ENCODE data around the gene RAPGEF1.

RAPGEF1 gene

DNA sequence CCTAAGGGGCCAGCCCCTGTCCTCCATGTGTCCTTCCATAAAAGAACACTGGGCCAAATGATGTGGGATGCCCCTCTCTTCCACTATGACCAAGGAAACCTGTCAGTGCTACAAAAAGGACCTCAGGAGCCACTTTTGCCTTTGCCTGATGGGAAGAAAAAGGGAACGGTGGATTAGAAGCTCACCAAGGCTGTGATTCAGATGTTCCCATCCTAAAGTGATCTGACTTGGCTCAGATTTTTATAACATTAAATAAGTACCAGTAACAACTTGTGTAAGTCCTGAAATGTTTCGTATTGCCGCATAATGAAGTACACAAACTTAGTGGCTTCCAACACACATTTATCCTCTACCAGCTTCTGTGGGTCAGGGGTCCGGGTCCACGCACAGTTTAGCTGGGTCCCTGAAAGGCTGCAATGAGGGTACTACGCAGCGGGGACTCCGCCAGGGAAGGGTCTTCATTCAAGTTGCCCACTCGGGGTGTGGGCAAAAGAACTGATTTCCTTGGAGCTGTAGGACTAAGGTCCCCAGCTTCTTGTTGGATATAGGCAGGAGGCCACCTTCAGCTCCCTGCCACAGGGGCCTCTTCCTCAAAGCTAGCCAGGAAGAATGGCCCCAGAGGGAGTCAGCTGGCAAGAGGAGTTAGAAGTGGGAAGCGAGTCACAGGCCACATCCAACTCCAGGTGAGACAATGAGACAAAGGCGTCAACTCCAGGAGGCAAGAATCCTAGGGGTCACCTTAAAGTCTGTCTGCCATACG, 60.4 kb downstream of the RAPGEF1 start:
- H3K4me3 ChIP-seq (ENCODE audit: low read depth, low read length): no peak overlapping the region
- in situ Hi-C loops (cut with HindIII; ENCODE audit: low sequenced_read_pairs): no loop called here
- TF ChIP-seq, protein P1, sequence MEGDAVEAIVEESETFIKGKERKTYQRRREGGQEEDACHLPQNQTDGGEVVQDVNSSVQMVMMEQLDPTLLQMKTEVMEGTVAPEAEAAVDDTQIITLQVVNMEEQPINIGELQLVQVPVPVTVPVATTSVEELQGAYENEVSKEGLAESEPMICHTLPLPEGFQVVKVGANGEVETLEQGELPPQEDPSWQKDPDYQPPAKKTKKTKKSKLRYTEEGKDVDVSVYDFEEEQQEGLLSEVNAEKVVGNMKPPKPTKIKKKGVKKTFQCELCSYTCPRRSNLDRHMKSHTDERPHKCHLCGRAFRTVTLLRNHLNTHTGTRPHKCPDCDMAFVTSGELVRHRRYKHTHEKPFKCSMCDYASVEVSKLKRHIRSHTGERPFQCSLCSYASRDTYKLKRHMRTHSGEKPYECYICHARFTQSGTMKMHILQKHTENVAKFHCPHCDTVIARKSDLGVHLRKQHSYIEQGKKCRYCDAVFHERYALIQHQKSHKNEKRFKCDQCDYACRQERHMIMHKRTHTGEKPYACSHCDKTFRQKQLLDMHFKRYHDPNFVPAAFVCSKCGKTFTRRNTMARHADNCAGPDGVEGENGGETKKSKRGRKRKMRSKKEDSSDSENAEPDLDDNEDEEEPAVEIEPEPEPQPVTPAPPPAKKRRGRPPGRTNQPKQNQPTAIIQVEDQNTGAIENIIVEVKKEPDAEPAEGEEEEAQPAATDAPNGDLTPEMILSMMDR (IDR thresholded peaks at IDR 0.05; ENCODE audit: low read depth, low read length, missing control alignments): no peak
- DNase-seq (ENCODE audit: low read depth): no peak

DNA sequence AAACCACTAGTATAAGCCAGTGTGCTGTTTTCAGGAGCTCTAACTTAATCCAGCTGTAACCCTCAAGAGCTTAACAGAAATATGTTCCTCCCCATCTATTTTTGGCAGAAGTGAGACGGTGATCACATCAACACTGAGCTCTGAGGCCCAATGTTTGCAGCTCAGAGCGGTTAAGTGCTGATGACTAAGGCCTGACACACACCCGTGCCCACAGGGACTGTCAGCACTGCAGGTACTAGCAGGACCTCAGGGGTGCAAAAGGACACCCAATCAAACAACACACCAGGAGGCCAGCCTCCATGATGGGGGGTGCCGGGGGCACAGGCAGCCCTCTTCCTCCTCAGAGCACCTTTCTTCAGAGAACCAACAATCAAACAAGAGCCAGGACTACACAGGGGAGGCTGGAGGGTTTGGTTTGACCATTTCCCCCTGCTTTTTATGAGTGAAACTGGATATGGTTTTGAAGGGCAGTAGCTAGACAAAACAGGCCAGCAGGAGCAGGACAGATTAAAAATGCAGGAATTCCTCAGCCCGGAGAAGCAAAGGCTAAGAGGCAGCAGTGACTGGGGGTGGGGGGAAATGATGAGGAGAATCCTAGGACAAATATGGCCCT, 61.3 kb downstream of the RAPGEF1 start:
- H3K4me3 ChIP-seq (ENCODE audit: low read depth, low read length): peak overlapping the region; percentile 5
- in situ Hi-C loops (cut with HindIII; ENCODE audit: low sequenced_read_pairs): no loop called here
- TF ChIP-seq, protein P1 (IDR thresholded peaks at IDR 0.05; ENCODE audit: low read depth, low read length, missing control alignments): no peak
- peak; percentile 91 for DNase-seq (ENCODE audit: low read depth)

DNA sequence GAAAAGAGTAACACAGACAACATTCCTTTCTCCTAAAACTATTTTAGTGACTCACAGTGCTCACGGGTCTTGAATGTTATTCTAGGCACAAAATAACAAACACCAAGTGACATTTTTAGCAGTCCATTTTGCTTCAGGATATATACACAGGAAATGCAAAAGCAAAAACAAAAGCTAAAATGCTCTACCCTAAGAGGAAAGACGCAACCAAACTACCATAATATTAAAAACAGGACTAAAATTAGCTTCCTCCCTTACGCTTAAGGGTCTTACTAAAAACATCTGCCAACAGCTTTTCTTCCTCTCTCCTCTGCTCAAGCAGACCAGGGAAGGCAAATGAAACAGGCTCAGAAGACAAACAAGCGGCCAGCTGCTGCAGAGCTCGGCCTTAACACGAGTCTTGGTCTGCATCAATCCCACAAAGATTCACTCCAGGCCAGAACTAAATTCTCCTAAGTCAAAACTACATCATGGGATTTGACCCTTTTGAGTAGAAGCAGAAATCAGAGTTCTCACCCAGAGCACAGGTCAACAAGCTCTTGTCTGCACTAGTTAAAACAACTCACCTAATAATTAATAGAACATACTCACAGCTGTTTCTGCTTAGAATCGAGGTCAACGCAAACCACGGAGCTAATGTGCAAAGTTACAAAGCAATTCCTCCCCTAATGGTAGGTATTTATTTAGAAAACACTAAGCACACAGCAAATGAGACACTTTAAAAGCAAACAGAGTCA, 62.3 kb downstream of the RAPGEF1 start:
- in situ Hi-C loops (cut with HindIII; ENCODE audit: low sequenced_read_pairs): no loop called here
- TF ChIP-seq, protein P1 (IDR thresholded peaks at IDR 0.05; ENCODE audit: low read depth, low read length, missing control alignments): no peak
- no peak for DNase-seq (ENCODE audit: low read depth)
- H3K4me3 ChIP-seq (ENCODE audit: low read depth, low read length): no peak overlapping the region

DNA sequence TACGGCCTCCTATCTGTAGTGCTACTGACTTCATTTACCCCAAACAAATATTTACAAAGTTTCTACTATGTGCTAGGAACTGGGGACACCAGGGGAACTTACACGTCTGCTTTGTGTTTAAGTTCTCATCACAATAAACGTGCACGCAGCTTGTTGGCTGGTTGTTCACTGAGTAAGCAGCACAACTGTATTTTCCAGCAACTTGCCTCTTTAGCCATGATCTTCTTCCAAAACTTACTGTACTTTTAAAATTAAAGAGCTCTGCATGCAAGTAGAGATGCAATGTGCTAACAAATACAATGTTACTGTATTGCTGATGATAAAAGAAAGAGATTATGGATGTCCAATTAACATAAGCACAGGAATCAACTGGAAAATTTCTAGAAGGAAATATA, 62.8 kb downstream of the RAPGEF1 start:
- in situ Hi-C loops (cut with HindIII; ENCODE audit: low sequenced_read_pairs): no loop called here
- TF ChIP-seq, protein P1 (IDR thresholded peaks at IDR 0.05; ENCODE audit: low read depth, low read length, missing control alignments): no peak
- DNase-seq (ENCODE audit: low read depth): no peak
- H3K4me3 ChIP-seq (ENCODE audit: low read depth, low read length): no peak overlapping the region

DNA sequence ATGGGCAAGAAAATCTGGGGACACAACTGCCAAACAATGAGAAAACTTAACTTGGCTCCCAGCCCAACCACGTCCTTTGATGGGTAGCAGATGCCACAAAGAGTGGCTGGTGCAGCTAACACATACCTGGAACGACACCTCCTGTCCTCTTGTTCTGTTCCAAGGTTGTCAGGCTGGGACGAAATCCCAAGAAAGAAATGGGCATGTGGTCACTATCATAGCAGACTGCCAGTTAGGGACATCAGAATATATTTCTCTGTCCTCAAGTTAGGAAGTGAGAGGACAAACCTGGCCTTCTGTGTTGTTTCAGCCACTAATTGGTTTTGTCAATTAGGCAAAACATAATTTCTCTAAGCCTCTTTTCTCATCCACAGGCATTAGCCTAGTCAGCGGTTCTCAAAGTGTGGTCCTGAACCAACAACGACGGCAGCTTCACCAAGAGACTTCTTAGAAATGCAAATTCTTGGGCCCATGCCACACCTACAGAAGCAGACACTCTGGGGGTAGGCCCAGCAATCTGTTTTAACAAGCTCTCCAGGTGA, 63.4 kb downstream of the RAPGEF1 start:
- in situ Hi-C loops (cut with HindIII; ENCODE audit: low sequenced_read_pairs): no loop called here
- H3K4me3 ChIP-seq (ENCODE audit: low read depth, low read length): no peak overlapping the region
- TF ChIP-seq, protein P1 (IDR thresholded peaks at IDR 0.05; ENCODE audit: low read depth, low read length, missing control alignments): no peak
- no peak for DNase-seq (ENCODE audit: low read depth)

DNA sequence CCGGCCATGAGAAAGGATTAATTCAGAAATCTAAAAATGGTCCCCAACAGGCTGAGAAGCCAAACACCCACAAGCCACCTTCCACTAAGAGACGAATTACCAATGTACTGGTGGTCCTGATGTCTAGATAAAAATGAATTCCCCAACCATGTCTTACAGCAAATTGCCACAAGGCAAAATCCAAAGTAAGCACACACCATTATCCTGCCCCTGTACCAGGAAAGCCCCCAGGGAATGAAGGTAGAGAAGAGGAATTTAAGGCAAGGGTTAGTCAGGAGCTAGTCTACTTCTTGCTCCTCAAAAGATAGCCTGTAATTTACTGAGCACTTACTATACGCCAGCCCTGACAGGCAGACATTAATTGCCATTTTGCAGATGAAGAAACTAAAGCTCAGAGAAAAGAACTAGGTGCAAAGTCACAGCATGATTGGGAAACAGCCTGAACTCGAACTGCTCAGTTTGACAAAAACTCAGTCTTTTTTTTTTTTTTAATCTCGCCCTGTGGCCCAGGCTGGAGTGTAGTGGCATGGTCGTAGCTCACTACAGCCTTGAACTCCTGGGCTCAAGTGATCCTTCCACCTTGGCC, 64.3 kb downstream of the RAPGEF1 start:
- in situ Hi-C loops (cut with HindIII; ENCODE audit: low sequenced_read_pairs): no loop called here
- no peak overlapping the region for H3K4me3 ChIP-seq (ENCODE audit: low read depth, low read length)
- TF ChIP-seq, protein P1 (IDR thresholded peaks at IDR 0.05; ENCODE audit: low read depth, low read length, missing control alignments): no peak
- no peak for DNase-seq (ENCODE audit: low read depth)

Data from astrocyte of the cerebellum (primary cell).